ENCODE measurements around the gene SMIM8. TPM values are rescaled to one million over a fixed set of nuclear protein-coding genes. Genes with fewer than 3 reads are reported as not detected.
"Not testable (repeated sequence)": the region's sequence is repeated elsewhere in the genome, so short reads cannot be mapped to it uniquely, and the experiment has no call there.

Gene SMIM8
- total and polyA plus RNA-seq, 7 donors, result 4.2 to 16.8 (median 6.1) TPM

GRCh38 chr6:87289571-87289970 lies 32.8 kb upstream of the SMIM8 start:
- H3K27me3 ChIP-seq, result no peaks in the 10 kb centered on the region
- intact Hi-C loops (cut with DNase I), result no loop called here
- H3K9me3 ChIP-seq, result no peaks in the 10 kb centered on the region
- H3K4me3 ChIP-seq, result no peak overlapping the region
- no peak overlapping the region for H3K27ac ChIP-seq
- H3K4me1 ChIP-seq, result no peaks in the 10 kb centered on the region
- no peak for TF ChIP-seq POLR2A (IDR thresholded peaks at IDR 0.05)
- TF ChIP-seq CTCF (IDR thresholded peaks at IDR 0.05), result no peak
- no peak for TF ChIP-seq POLR2AphosphoS5 (IDR thresholded peaks at IDR 0.05)
- no peak for TF ChIP-seq EP300 (IDR thresholded peaks at IDR 0.05)
- 93% methylated on average over 3 of the region's 3 CpGs for WGBS, 2 donors
- H3K36me3 ChIP-seq, result no peaks in the 10 kb centered on the region
- DNase-seq, result no peak

- no peak for DNase-seq
- no peaks in the 10 kb centered on the region for H3K4me1 ChIP-seq
- H3K9me3 ChIP-seq, result no peaks in the 10 kb centered on the region
- no peaks in the 10 kb centered on the region for H3K27me3 ChIP-seq
- no peak overlapping the region for H3K4me3 ChIP-seq
- no peaks in the 10 kb centered on the region for H3K36me3 ChIP-seq
- H3K27ac ChIP-seq, result no peak overlapping the region
- no peak for TF ChIP-seq CTCF (IDR thresholded peaks at IDR 0.05)
- TF ChIP-seq EP300 (IDR thresholded peaks at IDR 0.05), result no peak
- TF ChIP-seq POLR2AphosphoS5 (IDR thresholded peaks at IDR 0.05), result no peak
- no peak for TF ChIP-seq POLR2A (IDR thresholded peaks at IDR 0.05)
- intact Hi-C loops (cut with DNase I), result no loop called here
- 71 to 90% methylated on average over 2 of the region's 2 CpGs for WGBS, 2 donors
Measured at GRCh38 chr6:87291883-87292282, 30.5 kb upstream of the SMIM8 start.

- intact Hi-C loops (cut with DNase I), result no loop called here
- WGBS, 2 donors, result 77 to 83% methylated on average over 4 of the region's 4 CpGs
- Histone ChIP-seq H3K36me3 (no peaks in the 10 kb centered on the region), H3K27ac (no peak overlapping the region), H3K4me1 (no peaks in the 10 kb centered on the region), H3K4me3 (no peak overlapping the region), H3K9me3 (no peaks in the 10 kb centered on the region), H3K27me3 (no peaks in the 10 kb centered on the region)
- no peak for DNase-seq
- TF ChIP-seq POLR2A (IDR thresholded peaks at IDR 0.05) (no peak), EP300 (IDR thresholded peaks at IDR 0.05) (no peak), POLR2AphosphoS5 (IDR thresholded peaks at IDR 0.05) (no peak), CTCF (IDR thresholded peaks at IDR 0.05) (no peak)
Measured at GRCh38 chr6:87293526-87293925, 28.9 kb upstream of the SMIM8 start.

- no peaks in the 10 kb centered on the region for H3K9me3 ChIP-seq
- DNase-seq, result no peak
- intact Hi-C loops (cut with DNase I), result no loop called here
- H3K36me3 ChIP-seq, result no peaks in the 10 kb centered on the region
- no peaks in the 10 kb centered on the region for H3K27me3 ChIP-seq
- H3K4me3 ChIP-seq, result no peak overlapping the region
- TF ChIP-seq POLR2AphosphoS5 (IDR thresholded peaks at IDR 0.05) (no peak), CTCF (IDR thresholded peaks at IDR 0.05) (no peak), POLR2A (IDR thresholded peaks at IDR 0.05) (no peak), EP300 (IDR thresholded peaks at IDR 0.05) (no peak)
- no peaks in the 10 kb centered on the region for H3K4me1 ChIP-seq
- no peak overlapping the region for H3K27ac ChIP-seq
- WGBS, 2 donors, result 46 to 53% methylated on average over 1 of the region's 1 CpG
Measured at GRCh38 chr6:87297119-87297518, 25.3 kb upstream of the SMIM8 start.

- intact Hi-C loops (cut with DNase I); H3K36me3 ChIP-seq; H3K4me3 ChIP-seq; H3K27ac ChIP-seq; H3K27me3 ChIP-seq; DNase-seq; H3K9me3 ChIP-seq; H3K4me1 ChIP-seq: not testable (repeated sequence)
- 78 to 79% methylated on average over 9 of the region's 9 CpGs for WGBS, 2 donors
Measured at GRCh38 chr6:87301277-87301676, 21.1 kb upstream of the SMIM8 start.

Measured in sigmoid colon (tissue), 7 donors.